Measurements from ENCODE around the gene RUFY1. TPM values are rescaled to one million over a fixed set of nuclear protein-coding genes. Genes with fewer than 3 reads are reported as not detected.
"Not testable (repeated sequence)": the region's sequence is repeated elsewhere in the genome, so short reads cannot be mapped to it uniquely, and the experiment has no call there.

Gene RUFY1
- total RNA-seq, 1 experiment from 2014 or later = 34.0 TPM

DNA sequence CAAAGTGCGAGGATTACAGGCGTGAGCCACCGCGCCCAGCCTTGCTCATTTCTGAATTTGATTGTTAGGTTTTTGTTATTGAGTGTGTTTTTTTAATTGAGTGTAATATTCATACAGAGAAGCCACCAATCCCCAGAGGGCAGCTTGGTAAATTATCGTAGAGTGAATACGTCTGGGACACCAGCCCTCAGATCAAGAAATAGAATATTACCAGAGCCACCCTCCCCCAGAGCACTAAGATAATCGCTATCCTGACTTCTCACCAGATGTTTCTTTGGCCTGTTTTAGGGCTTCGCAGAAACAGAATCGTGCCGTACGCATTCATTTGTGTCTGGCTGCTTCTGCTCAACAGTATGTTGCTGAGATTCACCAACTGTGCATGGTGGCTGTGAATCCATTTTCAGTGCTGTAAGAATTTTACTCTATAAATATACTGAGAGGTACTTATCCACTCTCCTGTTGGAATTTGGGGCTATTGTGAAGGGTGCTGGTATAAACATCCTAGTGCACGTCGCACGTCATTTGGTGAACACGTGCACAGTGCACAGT is 37.8 kb upstream of the RUFY1 start:
- TF ChIP-seq EMX1 (CRISPR knock-in tag; IDR thresholded peaks at IDR 0.05) = no peak
- TF ChIP-seq NFATC4 (CRISPR knock-in tag; IDR thresholded peaks at IDR 0.05) = no peak
- no peak for TF ChIP-seq SP1 (CRISPR knock-in tag; conservative IDR thresholded peaks at IDR 0.05)
- no peak for TF ChIP-seq ZNF416 (CRISPR knock-in tag; IDR thresholded peaks at IDR 0.05)
- no peak for TF ChIP-seq CREB1 (CRISPR knock-in tag; IDR thresholded peaks at IDR 0.05)
- TF ChIP-seq, protein P1, sequence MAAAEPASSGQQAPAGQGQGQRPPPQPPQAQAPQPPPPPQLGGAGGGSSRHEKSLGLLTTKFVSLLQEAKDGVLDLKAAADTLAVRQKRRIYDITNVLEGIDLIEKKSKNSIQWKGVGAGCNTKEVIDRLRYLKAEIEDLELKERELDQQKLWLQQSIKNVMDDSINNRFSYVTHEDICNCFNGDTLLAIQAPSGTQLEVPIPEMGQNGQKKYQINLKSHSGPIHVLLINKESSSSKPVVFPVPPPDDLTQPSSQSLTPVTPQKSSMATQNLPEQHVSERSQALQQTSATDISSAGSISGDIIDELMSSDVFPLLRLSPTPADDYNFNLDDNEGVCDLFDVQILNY (CRISPR knock-in tag; IDR thresholded peaks at IDR 0.05) = no peak
- no peak for TF ChIP-seq OVOL2 (CRISPR knock-in tag; IDR thresholded peaks at IDR 0.05; ENCODE audit: borderline replicate concordance)
- Mint-ChIP-seq H3K27me3 (ENCODE audit: low read depth) (peaks cover 8% of the 10 kb centered on the region; the same call in 1 of the 2 replicates), H3K36me3 (no peaks in the 10 kb centered on the region), H3K4me1 (peaks cover 23% of the 10 kb centered on the region), H3K9me3 (no peaks in the 10 kb centered on the region), H3K4me3 (no peak overlapping the region), H3K27ac (no peak overlapping the region)
- DNase-seq (ENCODE audit: low spot score) (no peak), ATAC-seq (no peak)
- ChIA-PET POLR2A (no interaction called here), CTCF (no interaction called here)

DNA sequence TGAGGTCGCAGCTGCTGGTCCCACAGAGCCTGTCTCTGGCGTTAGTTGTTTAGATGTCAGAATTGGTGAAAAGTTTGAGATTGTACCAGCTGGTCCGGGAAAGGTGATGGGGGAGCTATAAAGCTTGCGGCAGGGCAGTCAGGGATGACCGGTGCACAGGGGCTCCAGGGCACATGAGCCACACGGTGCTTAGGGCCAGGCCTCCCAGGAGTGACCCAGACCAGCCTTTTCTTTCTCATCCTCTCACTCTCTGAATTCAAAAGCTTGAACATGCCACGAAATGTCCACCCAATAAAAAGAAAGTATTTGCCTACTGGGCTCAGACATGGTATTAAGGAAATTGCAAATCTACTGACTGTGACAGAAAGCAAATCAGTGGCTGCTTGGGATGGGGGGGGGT is 34.9 kb upstream of the RUFY1 start:
- H3K4me1 Mint-ChIP-seq = peaks cover 23% of the 10 kb centered on the region
- H3K36me3 Mint-ChIP-seq; H3K27me3 Mint-ChIP-seq (ENCODE audit: low read depth); DNase-seq (ENCODE audit: low spot score); H3K9me3 Mint-ChIP-seq; POLR2A ChIA-PET; ATAC-seq; CTCF ChIA-PET; H3K4me3 Mint-ChIP-seq; H3K27ac Mint-ChIP-seq: not testable (repeated sequence)

DNA sequence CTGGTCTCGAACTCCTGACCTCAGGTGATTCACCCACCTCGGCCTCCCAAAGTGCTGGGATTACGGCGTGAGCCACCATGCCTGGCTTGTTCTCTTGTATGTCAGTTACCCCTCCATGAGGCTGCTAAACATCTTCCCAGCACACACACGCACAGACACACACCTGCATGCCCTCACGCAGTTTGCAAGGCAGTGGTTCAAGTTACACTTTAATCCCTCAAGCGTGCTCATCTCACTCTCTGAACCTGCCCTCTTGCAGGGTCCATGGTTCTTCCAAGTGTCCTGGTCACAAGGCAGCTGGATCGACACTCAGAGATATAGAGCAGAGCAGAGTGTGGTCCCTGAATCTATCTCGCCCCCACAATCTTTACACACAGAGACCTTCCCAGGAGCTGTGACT is 34.1 kb upstream of the RUFY1 start:
- Mint-ChIP-seq H3K27me3 (ENCODE audit: low read depth) (peaks cover 8% of the 10 kb centered on the region; the same call in 1 of the 2 replicates), H3K36me3 (no peaks in the 10 kb centered on the region)
- TF ChIP-seq, protein P2, sequence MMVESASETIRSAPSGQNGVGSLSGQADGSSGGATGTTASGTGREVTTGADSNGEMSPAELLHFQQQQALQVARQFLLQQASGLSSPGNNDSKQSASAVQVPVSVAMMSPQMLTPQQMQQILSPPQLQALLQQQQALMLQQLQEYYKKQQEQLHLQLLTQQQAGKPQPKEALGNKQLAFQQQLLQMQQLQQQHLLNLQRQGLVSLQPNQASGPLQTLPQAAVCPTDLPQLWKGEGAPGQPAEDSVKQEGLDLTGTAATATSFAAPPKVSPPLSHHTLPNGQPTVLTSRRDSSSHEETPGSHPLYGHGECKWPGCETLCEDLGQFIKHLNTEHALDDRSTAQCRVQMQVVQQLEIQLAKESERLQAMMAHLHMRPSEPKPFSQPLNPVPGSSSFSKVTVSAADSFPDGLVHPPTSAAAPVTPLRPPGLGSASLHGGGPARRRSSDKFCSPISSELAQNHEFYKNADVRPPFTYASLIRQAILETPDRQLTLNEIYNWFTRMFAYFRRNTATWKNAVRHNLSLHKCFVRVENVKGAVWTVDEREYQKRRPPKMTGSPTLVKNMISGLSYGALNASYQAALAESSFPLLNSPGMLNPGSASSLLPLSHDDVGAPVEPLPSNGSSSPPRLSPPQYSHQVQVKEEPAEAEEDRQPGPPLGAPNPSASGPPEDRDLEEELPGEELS (CRISPR knock-in tag; IDR thresholded peaks at IDR 0.05) = no peak
- TF ChIP-seq CREM (CRISPR knock-in tag; IDR thresholded peaks at IDR 0.05) (no peak), CREB1 (CRISPR knock-in tag; IDR thresholded peaks at IDR 0.05) (no peak), ZBTB21 (CRISPR knock-in tag; IDR thresholded peaks at IDR 0.05; ENCODE audit: borderline replicate concordance) (no peak), ZNF219 (CRISPR knock-in tag; IDR thresholded peaks at IDR 0.05; ENCODE audit: borderline replicate concordance) (no peak), ZNF232 (CRISPR knock-in tag; IDR thresholded peaks at IDR 0.05) (no peak), FOXJ3 (CRISPR knock-in tag; IDR thresholded peaks at IDR 0.05; ENCODE audit: borderline replicate concordance) (no peak), GABPB1 (CRISPR knock-in tag; IDR thresholded peaks at IDR 0.05) (no peak), ATF1 (CRISPR knock-in tag; IDR thresholded peaks at IDR 0.05) (no peak), NR3C1 (CRISPR knock-in tag; conservative IDR thresholded peaks at IDR 0.05; ENCODE audit: low read depth) (no peak), TP53 (CRISPR knock-in tag; IDR thresholded peaks at IDR 0.05) (no peak), GTF2I (CRISPR knock-in tag; conservative IDR thresholded peaks at IDR 0.05) (no peak), FOXP1 (CRISPR knock-in tag; IDR thresholded peaks at IDR 0.05; ENCODE audit: borderline replicate concordance) (no peak)
- TF ChIP-seq, protein P3, sequence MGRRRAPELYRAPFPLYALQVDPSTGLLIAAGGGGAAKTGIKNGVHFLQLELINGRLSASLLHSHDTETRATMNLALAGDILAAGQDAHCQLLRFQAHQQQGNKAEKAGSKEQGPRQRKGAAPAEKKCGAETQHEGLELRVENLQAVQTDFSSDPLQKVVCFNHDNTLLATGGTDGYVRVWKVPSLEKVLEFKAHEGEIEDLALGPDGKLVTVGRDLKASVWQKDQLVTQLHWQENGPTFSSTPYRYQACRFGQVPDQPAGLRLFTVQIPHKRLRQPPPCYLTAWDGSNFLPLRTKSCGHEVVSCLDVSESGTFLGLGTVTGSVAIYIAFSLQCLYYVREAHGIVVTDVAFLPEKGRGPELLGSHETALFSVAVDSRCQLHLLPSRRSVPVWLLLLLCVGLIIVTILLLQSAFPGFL (CRISPR knock-in tag; IDR thresholded peaks at IDR 0.05; ENCODE audit: borderline replicate concordance) = no peak
- TF ChIP-seq, protein P4, sequence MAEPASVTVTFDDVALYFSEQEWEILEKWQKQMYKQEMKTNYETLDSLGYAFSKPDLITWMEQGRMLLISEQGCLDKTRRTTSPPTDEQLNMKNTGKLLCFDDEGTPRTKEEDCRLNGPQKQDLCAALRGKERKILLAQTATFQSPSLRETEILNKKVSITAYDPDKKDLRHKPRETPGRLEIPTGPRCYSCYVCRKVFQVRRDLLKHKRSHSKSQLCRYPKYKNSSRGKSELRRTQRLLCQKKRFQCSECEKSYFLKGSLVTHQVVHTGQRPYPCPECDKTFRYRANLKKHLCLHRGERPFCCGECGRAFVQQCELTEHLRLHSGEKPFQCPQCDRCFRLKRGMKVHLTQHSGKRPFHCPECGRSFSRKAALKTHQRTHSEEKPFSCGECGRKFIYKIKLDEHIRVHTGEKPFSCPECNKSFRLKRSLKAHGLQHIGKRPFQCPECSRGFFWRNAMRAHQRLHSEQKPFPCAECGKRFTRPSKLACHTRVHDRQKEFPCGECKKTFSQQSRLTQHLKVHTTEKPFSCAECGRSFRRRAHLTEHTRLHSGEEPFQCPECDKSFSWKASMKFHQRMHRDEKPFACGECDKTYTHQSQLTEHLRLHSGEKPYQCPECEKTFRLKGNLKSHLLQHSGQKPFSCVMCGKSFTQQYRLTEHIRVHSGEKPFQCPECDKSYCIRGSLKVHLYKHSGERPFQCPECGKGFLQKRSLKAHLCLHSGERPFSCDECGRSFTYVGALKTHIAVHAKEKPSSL (CRISPR knock-in tag; conservative IDR thresholded peaks at IDR 0.05) = no peak
- TF ChIP-seq, protein P5, sequence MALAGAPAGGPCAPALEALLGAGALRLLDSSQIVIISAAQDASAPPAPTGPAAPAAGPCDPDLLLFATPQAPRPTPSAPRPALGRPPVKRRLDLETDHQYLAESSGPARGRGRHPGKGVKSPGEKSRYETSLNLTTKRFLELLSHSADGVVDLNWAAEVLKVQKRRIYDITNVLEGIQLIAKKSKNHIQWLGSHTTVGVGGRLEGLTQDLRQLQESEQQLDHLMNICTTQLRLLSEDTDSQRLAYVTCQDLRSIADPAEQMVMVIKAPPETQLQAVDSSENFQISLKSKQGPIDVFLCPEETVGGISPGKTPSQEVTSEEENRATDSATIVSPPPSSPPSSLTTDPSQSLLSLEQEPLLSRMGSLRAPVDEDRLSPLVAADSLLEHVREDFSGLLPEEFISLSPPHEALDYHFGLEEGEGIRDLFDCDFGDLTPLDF (CRISPR knock-in tag; IDR thresholded peaks at IDR 0.05) = no peak
- TF ChIP-seq, protein P6, sequence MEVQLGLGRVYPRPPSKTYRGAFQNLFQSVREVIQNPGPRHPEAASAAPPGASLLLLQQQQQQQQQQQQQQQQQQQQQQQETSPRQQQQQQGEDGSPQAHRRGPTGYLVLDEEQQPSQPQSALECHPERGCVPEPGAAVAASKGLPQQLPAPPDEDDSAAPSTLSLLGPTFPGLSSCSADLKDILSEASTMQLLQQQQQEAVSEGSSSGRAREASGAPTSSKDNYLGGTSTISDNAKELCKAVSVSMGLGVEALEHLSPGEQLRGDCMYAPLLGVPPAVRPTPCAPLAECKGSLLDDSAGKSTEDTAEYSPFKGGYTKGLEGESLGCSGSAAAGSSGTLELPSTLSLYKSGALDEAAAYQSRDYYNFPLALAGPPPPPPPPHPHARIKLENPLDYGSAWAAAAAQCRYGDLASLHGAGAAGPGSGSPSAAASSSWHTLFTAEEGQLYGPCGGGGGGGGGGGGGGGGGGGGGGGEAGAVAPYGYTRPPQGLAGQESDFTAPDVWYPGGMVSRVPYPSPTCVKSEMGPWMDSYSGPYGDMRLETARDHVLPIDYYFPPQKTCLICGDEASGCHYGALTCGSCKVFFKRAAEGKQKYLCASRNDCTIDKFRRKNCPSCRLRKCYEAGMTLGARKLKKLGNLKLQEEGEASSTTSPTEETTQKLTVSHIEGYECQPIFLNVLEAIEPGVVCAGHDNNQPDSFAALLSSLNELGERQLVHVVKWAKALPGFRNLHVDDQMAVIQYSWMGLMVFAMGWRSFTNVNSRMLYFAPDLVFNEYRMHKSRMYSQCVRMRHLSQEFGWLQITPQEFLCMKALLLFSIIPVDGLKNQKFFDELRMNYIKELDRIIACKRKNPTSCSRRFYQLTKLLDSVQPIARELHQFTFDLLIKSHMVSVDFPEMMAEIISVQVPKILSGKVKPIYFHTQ (CRISPR knock-in tag; IDR thresholded peaks at IDR 0.05) = no peak

More for the DNA sequence above, 34.1 kb upstream of the RUFY1 start:
- peaks cover 23% of the 10 kb centered on the region for H3K4me1 Mint-ChIP-seq
- no peaks in the 10 kb centered on the region for H3K9me3 Mint-ChIP-seq
- DNase-seq (ENCODE audit: low spot score) (no peak), ATAC-seq (no peak)
- POLR2A ChIA-PET = no interaction called here
- CTCF ChIA-PET = no interaction called here
- no peak overlapping the region for H3K4me3 Mint-ChIP-seq
- H3K27ac Mint-ChIP-seq = no peak overlapping the region
